K562 (cell line): ENCODE measurements around the gene RPL14. TPM values are rescaled to one million over a fixed set of nuclear protein-coding genes. Genes with fewer than 3 reads are reported as not detected.

Source experiments
- CBX1 ChIP-seq: sonication (generic); IDR thresholded peaks from 2 replicates; pipeline ENCODE4 v1.6.1; 2016; ENCODE audit warnings: antibody characterized with exemption, low read depth, mild to moderate bottlenecking
- DPF2 ChIP-seq: fragments of 450-650 bp; IDR thresholded peaks from 2 replicates; pipeline ENCODE4 v1.6.1; 2016
- ERF ChIP-seq: fragments of 450-650 bp; formaldehyde crosslinking; IDR thresholded peaks from 2 replicates; pipeline ENCODE4 v1.4.0; 2020; ENCODE audit warnings: mild to moderate bottlenecking, mixed read lengths
- ETS2 ChIP-seq: IDR thresholded peaks from 2 replicates; pipeline ENCODE4 v1.6.1; 2016; ENCODE audit warnings: borderline replicate concordance, missing genetic modification characterization, mild to moderate bottlenecking, moderate library complexity, missing compliant biosample characterization; ENCODE audit not compliant: poor library complexity, severe bottlenecking
- FOSL1 ChIP-seq: fragments of 200-800 bp; sonication (Bioruptor generic); conservative IDR thresholded peaks from 2 replicates; pipeline ENCODE4 v1.6.1; 2016; ENCODE audit warnings: missing genetic modification characterization, missing compliant biosample characterization
- FOXK2 ChIP-seq, 2 experiments: fragments of 450-650 bp; IDR thresholded peaks in 1 of 2; conservative IDR thresholded peaks in 1 of 2; 2 replicates each; pipeline ENCODE4 v1.6.1; 2016; ENCODE audit warnings: low read depth in 2 of 2, mild to moderate bottlenecking in 1 of 2
- KAT8 ChIP-seq: fragments of 450-650 bp; IDR thresholded peaks from 2 replicates; pipeline ENCODE4 v1.6.1; 2016; ENCODE audit warnings: low read depth, mild to moderate bottlenecking
- MBD2 ChIP-seq: sonication (generic); IDR thresholded peaks from 2 replicates; pipeline ENCODE4 v1.6.1; 2016; ENCODE audit warnings: low read depth, borderline replicate concordance
- NFATC3 ChIP-seq: fragments of 450-650 bp; IDR thresholded peaks from 2 replicates; pipeline ENCODE4 v1.6.1; 2017; ENCODE audit warnings: mild to moderate bottlenecking
- NRF1 ChIP-seq, 2 experiments: fragments of 450-650 bp; IDR thresholded peaks in 1 of 2; conservative IDR thresholded peaks in 1 of 2; 2 replicates each; pipeline ENCODE4 v1.6.1; 2014; ENCODE audit warnings: mild to moderate bottlenecking in 2 of 2
- RBM14 ChIP-seq: fragments of 200-400 bp; formaldehyde crosslinking; IDR thresholded peaks from 2 replicates; pipeline ENCODE4 v1.6.1; 2018; ENCODE audit warnings: low read depth, mild to moderate bottlenecking, low read length, moderate library complexity, borderline replicate concordance; ENCODE audit not compliant: insufficient read depth
- RNF2 ChIP-seq: sonication (generic); IDR thresholded peaks from 2 replicates; pipeline ENCODE4 v1.6.1; 2016
- SMAD1 ChIP-seq: fragments of 150-350 bp; IDR thresholded peaks from 2 replicates; pipeline ENCODE4 v1.6.1; 2014; ENCODE audit warnings: low read length, low read depth; ENCODE audit not compliant: partially characterized antibody
- TCF7 ChIP-seq: sonication (generic); IDR thresholded peaks from 2 replicates; pipeline ENCODE4 v1.6.1; 2016; ENCODE audit warnings: antibody characterized with exemption, borderline replicate concordance
- TGIF2 ChIP-seq: sonication (generic); formaldehyde crosslinking; IDR thresholded peaks from 2 replicates; pipeline ENCODE4 v1.8.1; 2022; ENCODE audit warnings: mild to moderate bottlenecking, missing genetic modification reagents, moderate library complexity
- XRCC4 ChIP-seq: IDR thresholded peaks from one replicate; pipeline ENCODE4 v1.6.1; 2011; ENCODE audit not compliant: insufficient read depth, insufficient read length; ENCODE audit errors: extremely low read depth
- ZFX ChIP-seq: sonication (generic); formaldehyde crosslinking; IDR thresholded peaks from 2 replicates; pipeline ENCODE4 v1.8.0; 2022; ENCODE audit warnings: mild to moderate bottlenecking, missing genetic modification reagents, moderate library complexity
- ZNF121 ChIP-seq: sonication (generic); formaldehyde crosslinking; conservative IDR thresholded peaks from 2 replicates; pipeline ENCODE4 v1.8.0; 2022; ENCODE audit warnings: missing genetic modification reagents
- polyA plus RNA-seq, 8 experiments: library from polyadenylated mRNA; depleted of rRNA in 4 of 8; stranded (reverse) in 5 of 8; unstranded in 3 of 8; fragments of >200 nt; fragmentation: Nextera tagmentation in 2 of 8; fragmentation: Illumina TruSeq in 1 of 8; extraction: Ambion mirVana in 2 of 8; extraction: Trizol in 1 of 8; gene quantifications; 2 replicates each; pipeline versions ENCODE4 v1.2.1 to v1.2.3, GENCODE V29; 2011 to 2014; ENCODE audit warnings: inconsistent platforms in 1 of 8, missing spikeins in 1 of 8
- total RNA-seq, 7 experiments: library from RNA; depleted of rRNA in 6 of 7; stranded (reverse); fragments of >200 nt in 6 of 7; fragmentation: Illumina TruSeq in 2 of 7; extraction: Trizol in 2 of 7; gene quantifications; 2 replicates each; pipeline versions ENCODE4 v1.2.1 to v1.2.3, GENCODE V29; 2011 to 2021; ENCODE audit warnings: low replicate concordance in 1 of 7
- TF ChIP-seq, protein P1 (sequence below): fragments of 450-650 bp; formaldehyde crosslinking; IDR thresholded peaks from 2 replicates; pipeline ENCODE4 v1.4.0; 2022; ENCODE audit warnings: mild to moderate bottlenecking, moderate library complexity
- TF ChIP-seq, protein P2 (sequence below): sonication (generic); formaldehyde crosslinking; IDR thresholded peaks from 2 replicates; pipeline ENCODE4 v1.8.0; 2023; ENCODE audit warnings: mild to moderate bottlenecking, missing genetic modification reagents
- TF ChIP-seq, protein P3 (sequence below): sonication (generic); formaldehyde crosslinking; IDR thresholded peaks from 2 replicates; pipeline ENCODE4 v1.8.0; 2022; ENCODE audit warnings: mild to moderate bottlenecking, missing genetic modification reagents
- TF ChIP-seq, protein P4 (sequence below): sonication (generic); formaldehyde crosslinking; IDR thresholded peaks from 2 replicates; pipeline ENCODE4 v1.8.0; 2022; ENCODE audit warnings: mild to moderate bottlenecking, missing genetic modification reagents

The RPL14 gene
- total and polyA plus RNA-seq, 9 of the 15 experiments (the other 6 are each of a cell fraction or from before 2014, with no cell fraction given) = 851 to 4,649 (median 2,133) TPM

DNA sequence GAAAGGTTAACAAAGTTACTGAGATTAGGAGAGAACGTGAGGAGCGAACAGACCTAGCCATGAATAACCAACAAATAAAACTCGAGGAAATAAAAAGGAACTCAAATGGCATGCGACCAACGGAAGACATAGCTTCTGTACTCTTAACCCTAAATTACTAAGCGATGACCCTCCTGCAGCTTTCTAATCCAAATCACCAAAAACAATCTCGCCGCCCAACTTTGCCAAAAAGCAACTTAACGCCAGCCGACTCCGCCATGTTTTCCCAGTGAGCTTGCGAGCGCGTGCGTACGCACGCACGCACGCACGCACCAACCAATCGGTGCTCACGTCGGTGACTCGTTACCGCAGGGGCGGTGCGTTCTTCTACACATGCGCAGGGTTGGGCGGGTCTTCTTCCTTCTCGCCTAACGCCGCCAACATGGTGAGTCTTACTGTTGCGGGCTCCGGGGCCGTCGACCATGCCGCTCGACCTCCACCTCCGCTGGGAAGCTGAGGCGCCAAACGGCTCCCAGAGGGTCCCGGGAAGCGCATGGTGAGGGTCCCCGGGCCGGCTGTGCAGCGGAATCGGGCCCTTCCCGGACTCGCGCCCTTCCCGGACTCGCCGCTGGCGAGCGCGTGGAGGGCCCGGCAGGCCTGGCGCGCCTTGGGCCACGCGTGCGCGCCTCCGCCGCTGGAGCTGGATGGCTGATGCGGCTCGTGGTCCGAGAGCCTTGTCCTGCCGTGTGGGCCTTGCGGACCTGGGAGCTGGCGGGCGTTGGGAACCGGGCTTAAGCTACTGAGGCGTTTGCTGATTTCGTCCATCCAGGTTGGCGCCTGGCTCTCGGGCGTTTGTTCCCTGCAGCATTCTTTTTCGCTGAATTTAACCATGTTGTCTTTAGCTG lies at the start of gene RPL14 (continued):
- TF ChIP-seq, protein P1, sequence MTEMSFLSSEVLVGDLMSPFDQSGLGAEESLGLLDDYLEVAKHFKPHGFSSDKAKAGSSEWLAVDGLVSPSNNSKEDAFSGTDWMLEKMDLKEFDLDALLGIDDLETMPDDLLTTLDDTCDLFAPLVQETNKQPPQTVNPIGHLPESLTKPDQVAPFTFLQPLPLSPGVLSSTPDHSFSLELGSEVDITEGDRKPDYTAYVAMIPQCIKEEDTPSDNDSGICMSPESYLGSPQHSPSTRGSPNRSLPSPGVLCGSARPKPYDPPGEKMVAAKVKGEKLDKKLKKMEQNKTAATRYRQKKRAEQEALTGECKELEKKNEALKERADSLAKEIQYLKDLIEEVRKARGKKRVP (CRISPR knock-in tag) = no peak
- TF ChIP-seq NRF1 (conservative IDR thresholded peaks at IDR 0.05 in 1 of 2, IDR thresholded peaks at IDR 0.05 in 1 of 2) (peak; percentile 97 to 98), ERF (CRISPR knock-in tag) (peak; percentile 82; the same call in 1 of the 2 replicates), KAT8 (no peak), DPF2 (peak; percentile 53; the same call in 1 of the 2 replicates), SMAD1 (peak; percentile 91), TGIF2 (peak; percentile 61; the same call in 1 of the 2 replicates), NFATC3 (no peak; the same call in 1 of the 2 replicates), CBX1 (peak; percentile 94), FOSL1 (tag) (peak; percentile 43), RNF2 (no peak), ZNF121 (no peak), TCF7 (no peak; the same call in 1 of the 2 replicates), RBM14 (0 out of 2 replicates have a peak, but pooled peaks have one; percentile 50), FOXK2 (conservative IDR thresholded peaks at IDR 0.05 in 1 of 2, IDR thresholded peaks at IDR 0.05 in 1 of 2; ENCODE audit: low read depth in 2 of 2) (peak; percentile 91 to 96), XRCC4 (no peak), ETS2 (tag) (no peak), ZFX (CRISPR knock-in tag) (peak; percentile 99), MBD2 (peak; percentile 85; the same call in 1 of the 2 replicates)
- TF ChIP-seq, protein P2, sequence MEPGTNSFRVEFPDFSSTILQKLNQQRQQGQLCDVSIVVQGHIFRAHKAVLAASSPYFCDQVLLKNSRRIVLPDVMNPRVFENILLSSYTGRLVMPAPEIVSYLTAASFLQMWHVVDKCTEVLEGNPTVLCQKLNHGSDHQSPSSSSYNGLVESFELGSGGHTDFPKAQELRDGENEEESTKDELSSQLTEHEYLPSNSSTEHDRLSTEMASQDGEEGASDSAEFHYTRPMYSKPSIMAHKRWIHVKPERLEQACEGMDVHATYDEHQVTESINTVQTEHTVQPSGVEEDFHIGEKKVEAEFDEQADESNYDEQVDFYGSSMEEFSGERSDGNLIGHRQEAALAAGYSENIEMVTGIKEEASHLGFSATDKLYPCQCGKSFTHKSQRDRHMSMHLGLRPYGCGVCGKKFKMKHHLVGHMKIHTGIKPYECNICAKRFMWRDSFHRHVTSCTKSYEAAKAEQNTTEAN = no peak
- TF ChIP-seq, protein P3, sequence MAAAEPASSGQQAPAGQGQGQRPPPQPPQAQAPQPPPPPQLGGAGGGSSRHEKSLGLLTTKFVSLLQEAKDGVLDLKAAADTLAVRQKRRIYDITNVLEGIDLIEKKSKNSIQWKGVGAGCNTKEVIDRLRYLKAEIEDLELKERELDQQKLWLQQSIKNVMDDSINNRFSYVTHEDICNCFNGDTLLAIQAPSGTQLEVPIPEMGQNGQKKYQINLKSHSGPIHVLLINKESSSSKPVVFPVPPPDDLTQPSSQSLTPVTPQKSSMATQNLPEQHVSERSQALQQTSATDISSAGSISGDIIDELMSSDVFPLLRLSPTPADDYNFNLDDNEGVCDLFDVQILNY (CRISPR knock-in tag) = peak; percentile 97
- TF ChIP-seq, protein P4, sequence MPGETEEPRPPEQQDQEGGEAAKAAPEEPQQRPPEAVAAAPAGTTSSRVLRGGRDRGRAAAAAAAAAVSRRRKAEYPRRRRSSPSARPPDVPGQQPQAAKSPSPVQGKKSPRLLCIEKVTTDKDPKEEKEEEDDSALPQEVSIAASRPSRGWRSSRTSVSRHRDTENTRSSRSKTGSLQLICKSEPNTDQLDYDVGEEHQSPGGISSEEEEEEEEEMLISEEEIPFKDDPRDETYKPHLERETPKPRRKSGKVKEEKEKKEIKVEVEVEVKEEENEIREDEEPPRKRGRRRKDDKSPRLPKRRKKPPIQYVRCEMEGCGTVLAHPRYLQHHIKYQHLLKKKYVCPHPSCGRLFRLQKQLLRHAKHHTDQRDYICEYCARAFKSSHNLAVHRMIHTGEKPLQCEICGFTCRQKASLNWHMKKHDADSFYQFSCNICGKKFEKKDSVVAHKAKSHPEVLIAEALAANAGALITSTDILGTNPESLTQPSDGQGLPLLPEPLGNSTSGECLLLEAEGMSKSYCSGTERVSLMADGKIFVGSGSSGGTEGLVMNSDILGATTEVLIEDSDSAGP = no peak
